ENCODE data around the gene KLF4. TPM values are rescaled to one million over a fixed set of nuclear protein-coding genes. Genes with fewer than 3 reads are reported as not detected.

Gene KLF4
- polyA plus RNA-seq, 1 donor (not counting 4 experiments of a cell fraction or from before 2014, with no cell fraction given) = 37.1 TPM

DNA sequence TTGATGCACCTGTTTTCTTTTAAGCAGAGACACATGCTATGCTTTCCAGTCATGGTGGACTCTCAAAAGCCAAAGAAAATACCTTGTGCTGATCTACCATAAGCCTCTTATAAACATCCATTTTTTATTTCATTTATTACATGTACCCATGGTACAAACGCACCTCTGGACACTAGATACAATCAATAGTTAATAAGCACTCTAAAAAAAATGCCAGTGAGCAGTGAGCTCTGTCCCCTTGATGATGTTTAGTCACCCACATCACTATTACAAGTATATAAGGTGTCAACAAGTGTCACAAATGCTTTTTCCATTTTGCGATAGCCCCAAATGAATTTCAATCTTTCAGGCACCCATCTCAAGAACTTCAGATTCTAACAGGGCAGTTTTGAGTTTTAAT, 5.9 kb downstream of the KLF4 start:
- FAIRE-seq (no peak), DNase-seq (ENCODE audit: low read depth, low spot score) (no peak)
- H3K27ac ChIP-seq (ENCODE audit: control insufficient read depth, insufficient read depth, low read length) = no peak overlapping the region
- H3K4me2 ChIP-seq (ENCODE audit: control insufficient read depth, extremely low read depth, insufficient read depth, low read depth, low read length) = no peak overlapping the region
- no peak for TF ChIP-seq EZH2 (IDR thresholded peaks at IDR 0.05; ENCODE audit: low read length)
- TF ChIP-seq, protein P1, sequence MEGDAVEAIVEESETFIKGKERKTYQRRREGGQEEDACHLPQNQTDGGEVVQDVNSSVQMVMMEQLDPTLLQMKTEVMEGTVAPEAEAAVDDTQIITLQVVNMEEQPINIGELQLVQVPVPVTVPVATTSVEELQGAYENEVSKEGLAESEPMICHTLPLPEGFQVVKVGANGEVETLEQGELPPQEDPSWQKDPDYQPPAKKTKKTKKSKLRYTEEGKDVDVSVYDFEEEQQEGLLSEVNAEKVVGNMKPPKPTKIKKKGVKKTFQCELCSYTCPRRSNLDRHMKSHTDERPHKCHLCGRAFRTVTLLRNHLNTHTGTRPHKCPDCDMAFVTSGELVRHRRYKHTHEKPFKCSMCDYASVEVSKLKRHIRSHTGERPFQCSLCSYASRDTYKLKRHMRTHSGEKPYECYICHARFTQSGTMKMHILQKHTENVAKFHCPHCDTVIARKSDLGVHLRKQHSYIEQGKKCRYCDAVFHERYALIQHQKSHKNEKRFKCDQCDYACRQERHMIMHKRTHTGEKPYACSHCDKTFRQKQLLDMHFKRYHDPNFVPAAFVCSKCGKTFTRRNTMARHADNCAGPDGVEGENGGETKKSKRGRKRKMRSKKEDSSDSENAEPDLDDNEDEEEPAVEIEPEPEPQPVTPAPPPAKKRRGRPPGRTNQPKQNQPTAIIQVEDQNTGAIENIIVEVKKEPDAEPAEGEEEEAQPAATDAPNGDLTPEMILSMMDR (optimal IDR thresholded peaks at IDR 0.05 in 1 of 3, IDR thresholded peaks at IDR 0.05 in 1 of 3, conservative IDR thresholded peaks at IDR 0.05 in 1 of 3; ENCODE audit: extremely low read depth in 1 of 3, insufficient read depth in 2 of 3, low read length in 3 of 3) = no peak
- H3K27me3 ChIP-seq (ENCODE audit: control insufficient read depth, extremely low read depth, insufficient read depth, low read length) = no peaks in the 10 kb centered on the region
- dilution Hi-C loops (cut with MboI; ENCODE audit: extremely low pct_ligation_motif_present, low sequenced_read_pairs) = no loop called here
- peaks cover 38% of the 10 kb centered on the region for H3K79me2 ChIP-seq (ENCODE audit: control insufficient read depth, insufficient read depth, low read length)
- no peak overlapping the region for H2AFZ ChIP-seq (ENCODE audit: control insufficient read depth, low read length)
- H3K4me3 ChIP-seq (ENCODE audit: control insufficient read depth in 2 of 3, extremely low read depth in 1 of 3, insufficient read depth in 2 of 3, low read depth in 1 of 3, low read length in 3 of 3) = no peak overlapping the region
- H3K4me1 ChIP-seq (ENCODE audit: control insufficient read depth, extremely low read depth, insufficient read depth, low read length) = peaks cover 28% of the 10 kb centered on the region
- H4K20me1 ChIP-seq (ENCODE audit: control insufficient read depth, extremely low read depth, insufficient read depth, low read length) = no peaks in the 10 kb centered on the region
- no peak overlapping the region for H3K9ac ChIP-seq (ENCODE audit: control insufficient read depth, extremely low read depth, insufficient read depth, low read length)
- peaks cover 4 to 21% of the 10 kb centered on the region in 2 experiments for H3K36me3 ChIP-seq (ENCODE audit: control insufficient read depth in 2 of 2, extremely low read depth in 1 of 2, insufficient read depth in 2 of 2, low read length in 2 of 2)
- no peaks in the 10 kb centered on the region for H3K9me3 ChIP-seq (ENCODE audit: control insufficient read depth, low read depth, low read length)
- H3K9me1 ChIP-seq (ENCODE audit: control insufficient read depth, extremely low read depth, insufficient read depth, low read length) = no peaks in the 10 kb centered on the region

DNA sequence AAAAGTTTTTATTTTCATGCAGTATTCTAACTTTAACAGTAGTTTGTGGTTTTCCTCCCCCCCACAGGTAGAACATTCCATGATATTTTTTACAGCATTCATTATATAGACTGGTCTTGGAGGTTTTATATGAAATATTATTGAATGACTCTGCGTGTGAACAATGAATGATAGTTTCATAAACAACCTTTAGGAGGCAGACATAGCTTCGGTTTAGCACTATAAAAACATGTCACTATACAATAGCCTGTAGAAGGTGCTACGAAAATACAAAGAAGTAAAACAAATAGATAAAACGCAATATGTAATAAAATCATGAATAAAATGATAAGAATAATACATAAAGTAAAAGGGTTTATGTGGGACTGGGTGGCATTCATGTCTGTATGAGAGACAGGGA, 8.5 kb downstream of the KLF4 start:
- peaks cover 12% of the 10 kb centered on the region for H3K79me2 ChIP-seq (ENCODE audit: control insufficient read depth, insufficient read depth, low read length)
- H3K4me1 ChIP-seq (ENCODE audit: control insufficient read depth, extremely low read depth, insufficient read depth, low read length) = peaks cover 27% of the 10 kb centered on the region
- peaks cover 0 to 12% of the 10 kb centered on the region in 2 experiments for H3K36me3 ChIP-seq (ENCODE audit: control insufficient read depth in 2 of 2, extremely low read depth in 1 of 2, insufficient read depth in 2 of 2, low read length in 2 of 2)
- peak overlapping the region; percentile 95 for H3K4me2 ChIP-seq (ENCODE audit: control insufficient read depth, extremely low read depth, insufficient read depth, low read depth, low read length)
- peak overlapping the region; percentile 78 for H3K27ac ChIP-seq (ENCODE audit: control insufficient read depth, insufficient read depth, low read length)
- no peaks in the 10 kb centered on the region for H3K9me3 ChIP-seq (ENCODE audit: control insufficient read depth, low read depth, low read length)
- H3K9me1 ChIP-seq (ENCODE audit: control insufficient read depth, extremely low read depth, insufficient read depth, low read length) = no peaks in the 10 kb centered on the region
- no peaks in the 10 kb centered on the region for H3K27me3 ChIP-seq (ENCODE audit: control insufficient read depth, extremely low read depth, insufficient read depth, low read length)
- no peak for TF ChIP-seq EZH2 (IDR thresholded peaks at IDR 0.05; ENCODE audit: low read length)
- TF ChIP-seq, protein P1 (optimal IDR thresholded peaks at IDR 0.05 in 1 of 3, IDR thresholded peaks at IDR 0.05 in 1 of 3, conservative IDR thresholded peaks at IDR 0.05 in 1 of 3; ENCODE audit: extremely low read depth in 1 of 3, insufficient read depth in 2 of 3, low read length in 3 of 3) = peak in 2 of 3 experiments; percentile 13 to 22
- H2AFZ ChIP-seq (ENCODE audit: control insufficient read depth, low read length) = peak overlapping the region; percentile 51
- no peak for FAIRE-seq
- dilution Hi-C loops (cut with MboI; ENCODE audit: extremely low pct_ligation_motif_present, low sequenced_read_pairs) = no loop called here
- H3K4me3 ChIP-seq (ENCODE audit: control insufficient read depth in 2 of 3, extremely low read depth in 1 of 3, insufficient read depth in 2 of 3, low read depth in 1 of 3, low read length in 3 of 3) = peak overlapping the region in 2 of 3 experiments; percentile 53 to 57
- H4K20me1 ChIP-seq (ENCODE audit: control insufficient read depth, extremely low read depth, insufficient read depth, low read length) = no peaks in the 10 kb centered on the region
- peak overlapping the region; percentile 71 for H3K9ac ChIP-seq (ENCODE audit: control insufficient read depth, extremely low read depth, insufficient read depth, low read length)
- DNase-seq (ENCODE audit: low read depth, low spot score) = no peak

Measured in keratinocyte (primary cell).